SU-DHL-6 (cell line): Measurements from ENCODE around the gene IQCF5.
"Not testable (repeated sequence)": the region's sequence is repeated elsewhere in the genome, so short reads cannot be mapped to it uniquely, and the experiment has no call there.

Experiments used
- H2AFZ ChIP-seq: fragments of 200-600 bp; sonication (generic); 2 replicates; pipeline ENCODE4 v1.6.1; 2014; ENCODE audit warnings: low read depth, mild to moderate bottlenecking, moderate library complexity, mixed read lengths, antibody characterized with exemption, low read length; ENCODE audit not compliant: severe bottlenecking
- H3F3A ChIP-seq: fragments of 200-600 bp; shearing (Covaris generic); 2 replicates; pipeline ENCODE4 v1.6.0; 2016; ENCODE audit warnings: antibody characterized with exemption, mild to moderate bottlenecking; ENCODE audit not compliant: insufficient read depth
- H3K27ac ChIP-seq: fragments of 200-600 bp; sonication (generic); 2 replicates; pipeline ENCODE4 v1.5.1; 2016; ENCODE audit warnings: low read depth, mild to moderate bottlenecking, low read length, moderate library complexity, mixed read lengths
- H3K27me3 ChIP-seq: fragments of 200-600 bp; sonication (generic), shearing (Covaris generic); 2 replicates; pipeline ENCODE4 v1.6.0; 2014; ENCODE audit warnings: mild to moderate bottlenecking, low read length
- H3K36me3 ChIP-seq: fragments of 200-600 bp; sonication (generic); 2 replicates; pipeline ENCODE4 v1.6.1; 2014; ENCODE audit warnings: mild to moderate bottlenecking, low read length, mixed read lengths
- H3K4me2 ChIP-seq: fragments of 300-600, 200-600 bp; shearing (Covaris generic), sonication (generic); 2 replicates; pipeline ENCODE4 v1.6.0; 2014; ENCODE audit warnings: low read length, low read depth, mild to moderate bottlenecking; ENCODE audit not compliant: poor library complexity, severe bottlenecking
- H3K4me3 ChIP-seq: fragments of 200-600 bp; sonication (generic); 2 replicates; pipeline ENCODE4 v1.5.1; 2014; ENCODE audit warnings: antibody characterized with exemption, low read length, mild to moderate bottlenecking, mixed read lengths; ENCODE audit not compliant: insufficient read depth, poor library complexity, severe bottlenecking
- H3K79me2 ChIP-seq: fragments of 200-600 bp; sonication (generic); 2 replicates; pipeline ENCODE4 v1.6.1; 2014; ENCODE audit warnings: mild to moderate bottlenecking, low read length, moderate library complexity; ENCODE audit not compliant: insufficient read depth
- H3K9ac ChIP-seq: fragments of 200-600 bp; sonication (generic); 2 replicates; pipeline ENCODE4 v1.7.0; 2014; ENCODE audit warnings: mild to moderate bottlenecking, low read length
- H3K9me2 ChIP-seq: fragments of 200-600 bp; sonication (generic); replicated peaks from 2 replicates; pipeline ENCODE4 v1.6.1; 2014; ENCODE audit warnings: low read length; ENCODE audit not compliant: insufficient read depth
- H3K9me3 ChIP-seq: fragments of 200-600 bp; sonication (generic); 2 replicates; pipeline ENCODE4 v1.6.1; 2014; ENCODE audit warnings: low read length, mixed read lengths; ENCODE audit not compliant: insufficient read depth
- H4K20me1 ChIP-seq: fragments of 200-600 bp; sonication (generic); 2 replicates; pipeline ENCODE4 v1.6.1; 2014; ENCODE audit warnings: low read depth, mild to moderate bottlenecking, antibody characterized with exemption, low read length, moderate library complexity, mixed read lengths
- CTCF ChIP-seq: fragments of 200-600 bp; sonication (generic); IDR thresholded peaks from one replicate; pipeline ENCODE4 v1.5.1; 2017; ENCODE audit warnings: antibody characterized with exemption, mild to moderate bottlenecking, low read length, moderate library complexity; ENCODE audit not compliant: insufficient read depth, poor library complexity, severe bottlenecking
- EZH2phosphoT487 ChIP-seq: fragments of 200-600 bp; sonication (generic), shearing (Covaris generic); conservative IDR thresholded peaks from 2 replicates; pipeline ENCODE4 v1.6.1; 2018; ENCODE audit warnings: mild to moderate bottlenecking, antibody characterized with exemption, low read length, moderate library complexity, mixed read lengths

Gene IQCF5

GRCh38 chr3:51873253-51873766 is 2.1 kb downstream of the IQCF5 start:
- Histone ChIP-seq H3K4me3 (no peak overlapping the region), H3K27ac (no peak overlapping the region), H3K4me2 (no peak overlapping the region), H3K9me3 (no peaks in the 10 kb centered on the region), H3K36me3 (no peaks in the 10 kb centered on the region), H3F3A (no peaks in the 10 kb centered on the region), H3K79me2 (no peaks in the 10 kb centered on the region), H3K9ac (no peak overlapping the region), H3K9me2 (no peaks in the 10 kb centered on the region), H2AFZ (no peak overlapping the region), H3K27me3 (no peaks in the 10 kb centered on the region), H4K20me1 (no peaks in the 10 kb centered on the region)
- no peak for TF ChIP-seq CTCF
- TF ChIP-seq EZH2phosphoT487: no peak

GRCh38 chr3:51869304-51869703 is 6.1 kb downstream of the IQCF5 start:
- no peak for TF ChIP-seq EZH2phosphoT487
- TF ChIP-seq CTCF: no peak
- Histone ChIP-seq H3K27me3 (no peaks in the 10 kb centered on the region), H3K9me3 (no peaks in the 10 kb centered on the region), H3K4me3 (no peak overlapping the region), H3K9me2 (no peaks in the 10 kb centered on the region), H3K27ac (no peak overlapping the region), H3K9ac (no peak overlapping the region), H3F3A (no peaks in the 10 kb centered on the region), H2AFZ (no peak overlapping the region), H4K20me1 (no peaks in the 10 kb centered on the region), H3K79me2 (no peaks in the 10 kb centered on the region), H3K36me3 (no peaks in the 10 kb centered on the region), H3K4me2 (no peak overlapping the region)

GRCh38 chr3:51868896-51869295 is 6.5 kb downstream of the IQCF5 start:
- not testable (repeated sequence) for H3K79me2 ChIP-seq, H3K9ac ChIP-seq, H3K4me3 ChIP-seq, H3K9me2 ChIP-seq, H3K27ac ChIP-seq, H2AFZ ChIP-seq, H3K9me3 ChIP-seq, H4K20me1 ChIP-seq, H3K4me2 ChIP-seq, H3K36me3 ChIP-seq, H3F3A ChIP-seq, H3K27me3 ChIP-seq

GRCh38 chr3:51862886-51863285 is 12.5 kb downstream of the IQCF5 start:
- Histone ChIP-seq H3K4me3 (no peak overlapping the region), H3K9me3 (no peaks in the 10 kb centered on the region), H3K27ac (no peak overlapping the region), H3K9ac (no peak overlapping the region), H2AFZ (no peak overlapping the region), H3K79me2 (no peaks in the 10 kb centered on the region), H3K4me2 (no peak overlapping the region), H3K27me3 (no peaks in the 10 kb centered on the region), H3K36me3 (no peaks in the 10 kb centered on the region), H3F3A (no peaks in the 10 kb centered on the region), H4K20me1 (no peaks in the 10 kb centered on the region), H3K9me2 (no peaks in the 10 kb centered on the region)
- no peak for TF ChIP-seq CTCF
- no peak for TF ChIP-seq EZH2phosphoT487
